DOHH2 (cell line): Measurements from ENCODE around the gene ANKRD6.

ENCODE experiments used
- CTCF ChIP-seq: fragments of 200-600 bp; sonication (generic); IDR thresholded peaks from one replicate; pipeline ENCODE4 v1.5.1; 2014; ENCODE audit warnings: antibody characterized with exemption, mild to moderate bottlenecking, low read depth, low read length; ENCODE audit not compliant: poor library complexity, severe bottlenecking
- EZH2phosphoT487 ChIP-seq: fragments of 200-600 bp; sonication (generic); IDR thresholded peaks from 2 replicates; pipeline ENCODE4 v1.6.1; 2017; ENCODE audit warnings: borderline replicate concordance, mild to moderate bottlenecking, antibody characterized with exemption, low read length, moderate library complexity, mixed read lengths

GRCh38 chr6:89454300-89454699, 21.3 kb downstream of the ANKRD6 start:
- TF ChIP-seq CTCF (no peak), EZH2phosphoT487 (no peak)
